GM12878 (cell line): ENCODE results near the gene RBM42. TPM values are rescaled to one million over a fixed set of nuclear protein-coding genes. Genes with fewer than 3 reads are reported as not detected.

ENCODE experiments used
- ATAC-seq: fragments of 200-7000 bp; cut with Tn5 transposase; 3 replicates; pipeline ENCODE4 v1.9.1; 2020; ENCODE audit warnings: mild to moderate bottlenecking, moderate library complexity
- BruUV-seq: library from RNA; stranded (reverse); fragments of 400-500 nt; replicated peaks from 2 replicates; lab custom pipeline; 2021; lab: Mats Ljungman, UMichigan
- CTCF ChIA-PET: fragments of 300-600 bp; sonication (Branson Sonifier 250); formaldehyde crosslinking; extraction: SDS; loops from one replicate; lab custom pipeline; 2021; ENCODE audit warnings: inconsistent platforms; lab: Yijun Ruan, JAX
- POLR2A ChIA-PET: fragments of 350-600 bp; formaldehyde crosslinking; extraction: SDS; loops from one replicate; lab custom pipeline; 2021; ENCODE audit warnings: inconsistent platforms; lab: Charles Lee
- RAD21 ChIA-PET: fragments of 300-600 bp; sonication (Branson Sonifier 250); formaldehyde crosslinking; loops from one replicate; lab custom pipeline; 2023; ENCODE audit warnings: antibody characterized with exemption; ENCODE audit not compliant: unreplicated experiment; lab: Charles Lee
- SMC1A ChIA-PET: fragments of 300-600 bp; sonication (Branson Sonifier 250); formaldehyde crosslinking; loops from one replicate; lab custom pipeline; 2023; ENCODE audit not compliant: unreplicated experiment, uncharacterized antibody; lab: Charles Lee
- DNase-seq: peaks from one replicate; pipeline ENCODE4 v3.0.0-alpha.2; 2011; ENCODE audit warnings: low read depth, low spot score
- FAIRE-seq: peaks from 3 replicates; lab custom pipeline; 2011; peaks lifted over from hg19 to GRCh38; lab: Jason Lieb, UNC
- H2AFZ ChIP-seq: 2 replicates; pipeline ENCODE4 v1.6.0; 2011; ENCODE audit warnings: low read depth, low read length, control low read depth; ENCODE audit not compliant: control insufficient read depth
- H3K27ac ChIP-seq: 2 replicates; pipeline ENCODE4 v1.5.1; 2011; ENCODE audit warnings: control low read depth; ENCODE audit not compliant: control insufficient read depth, insufficient read depth
- H3K27me3 ChIP-seq, 2 experiments: replicated peaks in 1 of 2; 2 replicates each; pipeline versions ENCODE4 v1.6.0 to v1.6.1; 2011; ENCODE audit warnings: low read length in 1 of 2; ENCODE audit not compliant: control insufficient read depth in 2 of 2, insufficient read depth in 2 of 2
- H3K36me3 ChIP-seq, 2 experiments: 2 replicates each; pipeline ENCODE4 v1.5.1; 2011; ENCODE audit warnings: low read length in 1 of 2; ENCODE audit not compliant: control insufficient read depth in 2 of 2, insufficient read depth in 2 of 2
- H3K4me1 ChIP-seq: 2 replicates; pipeline ENCODE4 v1.6.1; 2011; ENCODE audit warnings: mild to moderate bottlenecking, low read length, moderate library complexity, mixed read lengths; ENCODE audit not compliant: control insufficient read depth, insufficient read depth
- H3K4me2 ChIP-seq: 2 replicates; pipeline ENCODE4 v1.6.0; 2011; ENCODE audit warnings: control low read depth; ENCODE audit not compliant: control insufficient read depth, insufficient read depth
- H3K4me3 ChIP-seq: fragments of 200-600 bp; sonication (generic); 2 replicates; pipeline ENCODE4 v1.5.1; 2016
- H3K79me2 ChIP-seq: 2 replicates; pipeline ENCODE4 v1.6.0; 2011; ENCODE audit warnings: low read length; ENCODE audit not compliant: control insufficient read depth, insufficient read depth
- H3K9ac ChIP-seq: 2 replicates; pipeline ENCODE4 v1.8.0; 2011; ENCODE audit warnings: low read length, control low read depth, mixed read lengths; ENCODE audit not compliant: control insufficient read depth, insufficient read depth
- H3K9me3 ChIP-seq: replicated peaks from 3 replicates; pipeline ENCODE4 v1.5.1; 2011; ENCODE audit warnings: mild to moderate bottlenecking, low read length; ENCODE audit not compliant: control insufficient read depth, insufficient read depth
- H4K20me1 ChIP-seq: 2 replicates; pipeline ENCODE4 v1.6.0; 2011; ENCODE audit not compliant: control insufficient read depth, insufficient read depth
- ETV6 ChIP-seq, 2 experiments: fragments of 450-650 bp in 1 of 2; IDR thresholded peaks in 1 of 2; conservative IDR thresholded peaks in 1 of 2; 2 replicates each; pipeline ENCODE4 v1.6.1; 2014; ENCODE audit warnings: antibody characterized with exemption in 1 of 2, borderline replicate concordance in 1 of 2, low read depth in 1 of 2, mild to moderate bottlenecking in 1 of 2, moderate library complexity in 1 of 2
- GABPA ChIP-seq: IDR thresholded peaks from 2 replicates; pipeline ENCODE4 v1.6.1; 2014; ENCODE audit warnings: antibody characterized with exemption, low read depth, mild to moderate bottlenecking, inconsistent platforms
- HCFC1 ChIP-seq: fragments of 150-350 bp; IDR thresholded peaks from 2 replicates; pipeline ENCODE4 v1.6.1; 2014; ENCODE audit warnings: low read length
- NFIC ChIP-seq: IDR thresholded peaks from 2 replicates; pipeline ENCODE4 v1.6.1; 2012; ENCODE audit warnings: low read depth, mild to moderate bottlenecking, inconsistent platforms, low read length, moderate library complexity
- POLR2A ChIP-seq: IDR thresholded peaks from 2 replicates; pipeline ENCODE4 v1.6.1; 2011; ENCODE audit warnings: low read depth, mild to moderate bottlenecking, low read length
- POLR2AphosphoS5 ChIP-seq: IDR thresholded peaks from 2 replicates; pipeline ENCODE4 v1.6.1; 2011; ENCODE audit warnings: mild to moderate bottlenecking, low read length, inconsistent platforms
- RBBP5 ChIP-seq: fragments of 200-600 bp; sonication (generic); conservative IDR thresholded peaks from 2 replicates; pipeline ENCODE4 v1.6.1; 2016
- SREBF1 ChIP-seq: IDR thresholded peaks from 2 replicates; pipeline ENCODE4 v1.6.1; 2012; ENCODE audit warnings: mild to moderate bottlenecking, low read length
- STAT1 ChIP-seq: fragments of 450-650 bp; conservative IDR thresholded peaks from 2 replicates; pipeline ENCODE4 v1.6.1; 2014; ENCODE audit warnings: antibody characterized with exemption, mild to moderate bottlenecking
- SUPT20H ChIP-seq: IDR thresholded peaks from 2 replicates; pipeline ENCODE4 v1.6.1; 2011; ENCODE audit warnings: low read depth, mild to moderate bottlenecking, low read length, moderate library complexity, borderline replicate concordance; ENCODE audit not compliant: control insufficient read depth
- ZNF622 ChIP-seq: fragments of 450-650 bp; IDR thresholded peaks from 2 replicates; pipeline ENCODE4 v1.6.1; 2017; ENCODE audit warnings: mild to moderate bottlenecking, inconsistent platforms
- ZZZ3 ChIP-seq: IDR thresholded peaks from 2 replicates; pipeline ENCODE4 v1.6.1; 2011; ENCODE audit warnings: low read depth; ENCODE audit not compliant: control insufficient read depth, insufficient read length
- WGBS: methylation state at CpG from one replicate; pipeline ENCODE4 v1.1.6; 2016; ENCODE audit warnings: low lambda C conversion rate; ENCODE audit not compliant: insufficient replicate concordance, insufficient coverage; ENCODE audit errors: missing lambda C conversion rate; 5-methylcytosine and 5-hydroxymethylcytosine counted together
- in situ Hi-C: fragments of 300-500 bp; cut with MboI; formaldehyde crosslinking; loops from 9 replicates; pipeline ENCODE4 v1.14.3; 2018; ENCODE audit warnings: mixed read lengths
- intact Hi-C: fragments of 100-400 bp; cut with micrococcal nuclease; formaldehyde crosslinking; loops from one replicate; pipeline ENCODE4 v1.14.2; 2022; ENCODE audit not compliant: unreplicated experiment
- polyA plus RNA-seq, 11 experiments: library from polyadenylated mRNA; depleted of rRNA in 4 of 11; unstranded in 6 of 11; stranded (reverse) in 5 of 11; fragments of >200 nt; fragmentation: Nextera tagmentation in 4 of 11; fragmentation: Illumina TruSeq in 1 of 11; extraction: Ambion mirVana in 4 of 11; extraction: Trizol in 1 of 11; gene quantifications; 1 replicate in 1 of 11; 2 replicates in 10 of 11; pipeline versions ENCODE4 v1.2.1 to v1.2.3, GENCODE V29; 2011 to 2016; ENCODE audit warnings: inconsistent platforms in 2 of 11, missing spikeins in 2 of 11, low read depth in 1 of 11
- total RNA-seq, 4 experiments: library from RNA; depleted of rRNA in 3 of 4; stranded (reverse); fragments of >200 nt in 3 of 4; fragmentation: Illumina TruSeq in 1 of 4; extraction: Trizol in 1 of 4; gene quantifications; 2 replicates each; pipeline versions ENCODE4 v1.2.1 to v1.2.3, GENCODE V29; 2013 to 2021
- TF ChIP-seq, protein P1 (sequence below): fragments of 450-650 bp; IDR thresholded peaks from 2 replicates; pipeline ENCODE4 v1.6.1; 2014; ENCODE audit warnings: mild to moderate bottlenecking
- TF ChIP-seq, protein P2 (sequence below): IDR thresholded peaks from 2 replicates; pipeline ENCODE4 v1.6.1; 2012; ENCODE audit warnings: low read depth, low read length, improper control_type of control experiment
- TF ChIP-seq, protein P3 (sequence below): IDR thresholded peaks from 2 replicates; pipeline ENCODE4 v1.6.1; 2011; ENCODE audit warnings: low read depth, mild to moderate bottlenecking, low read length, moderate library complexity, borderline replicate concordance; ENCODE audit errors: extremely low read depth
- TF ChIP-seq, protein P4 (sequence below): fragments of 150-350 bp; IDR thresholded peaks from 2 replicates; pipeline ENCODE4 v1.6.1; 2014; ENCODE audit warnings: mild to moderate bottlenecking, low read depth, low read length

RBM42 gene
- total and polyA plus RNA-seq, 10 of the 15 experiments (the other 5 are each of a cell fraction or from before 2014, with no cell fraction given), result 4.2 to 117 (median 48.5) TPM

DNA sequence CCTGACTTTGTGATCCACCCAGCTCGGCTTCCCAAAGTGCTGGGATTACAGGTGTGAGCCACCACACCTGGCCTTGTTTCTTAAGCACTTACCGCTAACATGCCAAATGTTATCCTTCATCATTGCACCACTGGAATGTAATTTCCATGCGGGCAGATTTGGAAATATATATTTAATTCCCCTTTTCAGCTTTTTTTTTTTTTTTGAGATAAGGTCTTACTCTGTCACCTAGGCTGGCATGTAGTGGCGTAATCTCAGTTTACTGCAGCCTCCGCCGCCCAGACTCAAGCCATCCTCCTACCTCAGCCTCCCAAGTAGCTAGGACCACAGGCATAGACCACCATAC is 33.1 kb downstream of the RBM42 start:
- Histone ChIP-seq H3K4me1 (no peaks in the 10 kb centered on the region), H3K36me3 (peaks cover 7 to 8% of the 10 kb centered on the region in 2 experiments; a peak in 3 of 4 replicates), H3K27me3 (no peaks in the 10 kb centered on the region), H3K4me2 (no peak overlapping the region), H3K4me3 (no peak overlapping the region), H3K79me2 (no peaks in the 10 kb centered on the region), H3K27ac (no peak overlapping the region), H4K20me1 (no peaks in the 10 kb centered on the region), H2AFZ (no peak overlapping the region), H3K9me3 (no peaks in the 10 kb centered on the region), H3K9ac (no peak overlapping the region)
- ChIA-PET SMC1A (interaction anchor here (0.5 to 1.7 kb wide), 3 partner anchors 11 to 46 kb away, joined by 3 to 5 read pairs (median 3); partner anchors contain the start of gene COX6B1), RAD21 (no interaction called here), CTCF (interaction anchor here (0.7 to 1.0 kb wide), 5 partner anchors 25 to 127 kb away, joined by 3 to 4 read pairs (median 4); partner anchors contain the start of gene LIN37), POLR2A (interaction anchor here (1.1 kb wide), 1 partner anchor 43 kb away, joined by 3 read pairs; no protein-coding TSS in a partner anchor)
- TF ChIP-seq SREBF1 (no peak), GABPA (no peak), STAT1 (no peak), ZNF622 (no peak), ETV6 (conservative IDR thresholded peaks at IDR 0.05 in 1 of 2, IDR thresholded peaks at IDR 0.05 in 1 of 2; ENCODE audit: borderline replicate concordance in 1 of 2, low read depth in 1 of 2) (no peak), RBBP5 (no peak), NFIC (no peak), POLR2A (no peak), POLR2AphosphoS5 (no peak), SUPT20H (no peak), HCFC1 (no peak), ZZZ3 (no peak)
- TF ChIP-seq, protein P1, sequence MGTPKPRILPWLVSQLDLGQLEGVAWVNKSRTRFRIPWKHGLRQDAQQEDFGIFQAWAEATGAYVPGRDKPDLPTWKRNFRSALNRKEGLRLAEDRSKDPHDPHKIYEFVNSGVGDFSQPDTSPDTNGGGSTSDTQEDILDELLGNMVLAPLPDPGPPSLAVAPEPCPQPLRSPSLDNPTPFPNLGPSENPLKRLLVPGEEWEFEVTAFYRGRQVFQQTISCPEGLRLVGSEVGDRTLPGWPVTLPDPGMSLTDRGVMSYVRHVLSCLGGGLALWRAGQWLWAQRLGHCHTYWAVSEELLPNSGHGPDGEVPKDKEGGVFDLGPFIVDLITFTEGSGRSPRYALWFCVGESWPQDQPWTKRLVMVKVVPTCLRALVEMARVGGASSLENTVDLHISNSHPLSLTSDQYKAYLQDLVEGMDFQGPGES, result no peak
- TF ChIP-seq, protein P2, sequence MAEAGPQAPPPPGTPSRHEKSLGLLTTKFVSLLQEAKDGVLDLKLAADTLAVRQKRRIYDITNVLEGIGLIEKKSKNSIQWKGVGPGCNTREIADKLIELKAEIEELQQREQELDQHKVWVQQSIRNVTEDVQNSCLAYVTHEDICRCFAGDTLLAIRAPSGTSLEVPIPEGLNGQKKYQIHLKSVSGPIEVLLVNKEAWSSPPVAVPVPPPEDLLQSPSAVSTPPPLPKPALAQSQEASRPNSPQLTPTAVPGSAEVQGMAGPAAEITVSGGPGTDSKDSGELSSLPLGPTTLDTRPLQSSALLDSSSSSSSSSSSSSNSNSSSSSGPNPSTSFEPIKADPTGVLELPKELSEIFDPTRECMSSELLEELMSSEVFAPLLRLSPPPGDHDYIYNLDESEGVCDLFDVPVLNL, result no peak
- TF ChIP-seq, protein P3, sequence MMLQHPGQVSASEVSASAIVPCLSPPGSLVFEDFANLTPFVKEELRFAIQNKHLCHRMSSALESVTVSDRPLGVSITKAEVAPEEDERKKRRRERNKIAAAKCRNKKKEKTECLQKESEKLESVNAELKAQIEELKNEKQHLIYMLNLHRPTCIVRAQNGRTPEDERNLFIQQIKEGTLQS, result no peak
- TF ChIP-seq, protein P4, sequence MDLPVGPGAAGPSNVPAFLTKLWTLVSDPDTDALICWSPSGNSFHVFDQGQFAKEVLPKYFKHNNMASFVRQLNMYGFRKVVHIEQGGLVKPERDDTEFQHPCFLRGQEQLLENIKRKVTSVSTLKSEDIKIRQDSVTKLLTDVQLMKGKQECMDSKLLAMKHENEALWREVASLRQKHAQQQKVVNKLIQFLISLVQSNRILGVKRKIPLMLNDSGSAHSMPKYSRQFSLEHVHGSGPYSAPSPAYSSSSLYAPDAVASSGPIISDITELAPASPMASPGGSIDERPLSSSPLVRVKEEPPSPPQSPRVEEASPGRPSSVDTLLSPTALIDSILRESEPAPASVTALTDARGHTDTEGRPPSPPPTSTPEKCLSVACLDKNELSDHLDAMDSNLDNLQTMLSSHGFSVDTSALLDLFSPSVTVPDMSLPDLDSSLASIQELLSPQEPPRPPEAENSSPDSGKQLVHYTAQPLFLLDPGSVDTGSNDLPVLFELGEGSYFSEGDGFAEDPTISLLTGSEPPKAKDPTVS, result no peak
- DNase-seq, result no peak
- no peak for ATAC-seq
- no peak for FAIRE-seq
- in situ Hi-C loops (no loop called here), intact Hi-C loops (no loop called here)
- no TSS peak for BruUV-seq
- WGBS, result over 99% methylated on average over 6 of the region's 6 CpGs
